HepG2 (cell line): ENCODE measurements around the gene DLX1. TPM values are rescaled to one million over a fixed set of nuclear protein-coding genes. Genes with fewer than 3 reads are reported as not detected.

Experiments used
- ATAC-seq: fragments of 200-7000 bp; cut with Tn5 transposase; 3 replicates; pipeline ENCODE4 v1.9.1; 2020; ENCODE audit warnings: mild to moderate bottlenecking, moderate library complexity
- BruUV-seq: library from RNA; stranded (reverse); fragments of 400-500 nt; replicated peaks from 2 replicates; lab custom pipeline; 2021; lab: Mats Ljungman, UMichigan
- CTCF ChIA-PET: fragments of 300-600 bp; formaldehyde crosslinking; extraction: SDS; loops from one replicate; lab custom pipeline; 2021; ENCODE audit warnings: low total read pairs, inconsistent platforms, low intra/inter-chr PET ratio; lab: Yijun Ruan, JAX
- POLR2A ChIA-PET: fragments of 350-600 bp; sonication (Branson Sonifier 250); formaldehyde crosslinking; loops from one replicate; lab custom pipeline; 2020; ENCODE audit warnings: antibody characterized with exemption, inconsistent platforms; lab: Yijun Ruan, JAX
- DNase-seq: peaks from one replicate; pipeline ENCODE4 v3.0.0-alpha.2; 2015; ENCODE audit warnings: low spot score
- FAIRE-seq: peaks from 3 replicates; lab custom pipeline; 2011; peaks lifted over from hg19 to GRCh38; lab: Jason Lieb, UNC
- H2AFZ ChIP-seq: one replicate; pipeline ENCODE4 v1.6.1; 2011; ENCODE audit warnings: low read length, inconsistent platforms
- H3K27ac ChIP-seq: fragments of 300-600 bp; 3 replicates; pipeline ENCODE4 v1.8.0; 2011; ENCODE audit warnings: mixed run types, mild to moderate bottlenecking, mixed read lengths, low read length, inconsistent platforms; ENCODE audit not compliant: insufficient read depth; ENCODE audit errors: extremely low read length
- H3K27me3 ChIP-seq, 2 experiments: fragments of 200-600 bp in 1 of 2; 2 replicates in 1 of 2; 3 replicates in 1 of 2; pipeline versions ENCODE4 v1.6.0 to v1.8.0; 2011; ENCODE audit warnings: low read length in 2 of 2, mild to moderate bottlenecking in 2 of 2, moderate library complexity in 2 of 2, inconsistent platforms in 1 of 2; ENCODE audit not compliant: insufficient read depth in 2 of 2, control insufficient read depth in 1 of 2
- H3K36me3 ChIP-seq, 2 experiments: fragments of 200-600 bp in 1 of 2; replicated peaks in 1 of 2; 2 replicates in 1 of 2; 3 replicates in 1 of 2; pipeline versions ENCODE4 v1.5.1 to v1.8.0; 2011; ENCODE audit warnings: low read length in 2 of 2, inconsistent platforms in 1 of 2; ENCODE audit not compliant: insufficient read depth in 2 of 2, control insufficient read depth in 1 of 2
- H3K4me1 ChIP-seq: 2 replicates; pipeline ENCODE4 v1.5.1; 2012; ENCODE audit warnings: low read length, inconsistent platforms; ENCODE audit not compliant: insufficient read depth
- H3K4me2 ChIP-seq: 2 replicates; pipeline ENCODE4 v1.6.0; 2011; ENCODE audit warnings: low read depth, low read length, inconsistent platforms
- H3K4me3 ChIP-seq, 3 experiments: fragments of 200-600 bp in 1 of 3; sonication (generic), shearing (Covaris generic) in 1 of 3; replicated peaks in 1 of 3; 2 replicates each; pipeline ENCODE4 v1.5.1; 2011 to 2016; ENCODE audit warnings: low read length in 3 of 3, inconsistent platforms in 2 of 3, low read depth in 2 of 3, mild to moderate bottlenecking in 2 of 3, control low read depth in 1 of 3, mixed read lengths in 1 of 3; ENCODE audit not compliant: insufficient read depth in 1 of 3
- H3K79me2 ChIP-seq: one replicate; pipeline ENCODE4 v1.6.1; 2011; ENCODE audit warnings: low read length, inconsistent platforms; ENCODE audit not compliant: insufficient read depth
- H3K9ac ChIP-seq: 2 replicates; pipeline ENCODE4 v1.6.0; 2011; ENCODE audit warnings: mild to moderate bottlenecking, low read depth, low read length, inconsistent platforms; ENCODE audit not compliant: insufficient read depth
- H3K9me3 ChIP-seq: 2 replicates; pipeline ENCODE4 v1.5.1; 2012; ENCODE audit warnings: mild to moderate bottlenecking, low read length
- H4K20me1 ChIP-seq: 2 replicates; pipeline ENCODE4 v1.6.0; 2011; ENCODE audit warnings: inconsistent platforms, mild to moderate bottlenecking, low read length, moderate library complexity; ENCODE audit not compliant: insufficient read depth
- HINFP ChIP-seq: sonication (generic); formaldehyde crosslinking; IDR thresholded peaks from 2 replicates; pipeline ENCODE4 v1.4.0; 2020; ENCODE audit warnings: low read depth, mild to moderate bottlenecking, missing genetic modification reagents
- MAX ChIP-seq: IDR thresholded peaks from 2 replicates; pipeline ENCODE4 v1.6.1; 2012; ENCODE audit warnings: inconsistent platforms
- MXD4 ChIP-seq: IDR thresholded peaks from 2 replicates; pipeline ENCODE4 v1.6.1; 2016; ENCODE audit warnings: mild to moderate bottlenecking, missing biosample characterization, missing genetic modification reagents
- MYC ChIP-seq: sonication (generic); formaldehyde crosslinking; IDR thresholded peaks from 2 replicates; pipeline ENCODE4 v1.9.0; 2021; ENCODE audit warnings: missing genetic modification reagents, borderline replicate concordance
- REXO4 ChIP-seq: sonication (generic); formaldehyde crosslinking; IDR thresholded peaks from 2 replicates; pipeline ENCODE4 v1.8.0; 2022; ENCODE audit warnings: missing genetic modification reagents, mild to moderate bottlenecking, borderline replicate concordance
- SOX13 ChIP-seq, 3 experiments: fragments of 450-650 bp in 1 of 3; sonication (generic) in 1 of 3; formaldehyde crosslinking in 1 of 3; IDR thresholded peaks in 2 of 3; conservative IDR thresholded peaks in 1 of 3; 2 replicates each; pipeline versions ENCODE4 v1.5.0 to v1.6.1; 2016 to 2020; ENCODE audit warnings: antibody characterized with exemption in 1 of 3, mild to moderate bottlenecking in 1 of 3, missing compliant biosample characterization in 1 of 3, missing genetic modification reagents in 1 of 3, moderate library complexity in 1 of 3
- TEAD3 ChIP-seq: optimal IDR thresholded peaks from 2 replicates; pipeline ENCODE3; 2016; ENCODE audit warnings: borderline replicate concordance
- ZFP36L2 ChIP-seq: sonication (generic); formaldehyde crosslinking; IDR thresholded peaks from 2 replicates; pipeline ENCODE4 v1.4.0; 2020; ENCODE audit warnings: missing genetic modification reagents
- ZFP37 ChIP-seq: sonication (generic); formaldehyde crosslinking; IDR thresholded peaks from 2 replicates; pipeline ENCODE4 v1.4.0; 2020; ENCODE audit warnings: missing genetic modification reagents, borderline replicate concordance
- ZIK1 ChIP-seq: sonication (generic); formaldehyde crosslinking; IDR thresholded peaks from 2 replicates; pipeline ENCODE4 v1.5.0; 2020; ENCODE audit warnings: mild to moderate bottlenecking, low read depth, missing genetic modification reagents, borderline replicate concordance
- ZNF274 ChIP-seq: sonication (generic); formaldehyde crosslinking; IDR thresholded peaks from 2 replicates; pipeline ENCODE4 v1.5.1; 2020; ENCODE audit warnings: mild to moderate bottlenecking, missing genetic modification reagents
- ZNF276 ChIP-seq: sonication (generic); formaldehyde crosslinking; IDR thresholded peaks from 2 replicates; pipeline ENCODE4 v1.4.0; 2020; ENCODE audit warnings: mild to moderate bottlenecking, low read depth, missing genetic modification reagents
- ZNF451 ChIP-seq: sonication (generic); formaldehyde crosslinking; IDR thresholded peaks from 2 replicates; pipeline ENCODE4 v1.5.0; 2020; ENCODE audit warnings: mild to moderate bottlenecking, missing genetic modification reagents
- WGBS: methylation state at CpG from one replicate; pipeline ENCODE4 v1.1.6; 2017; ENCODE audit warnings: low lambda C conversion rate; 5-methylcytosine and 5-hydroxymethylcytosine counted together
- in situ Hi-C: cut with HindIII; loops from 2 replicates; pipeline ENCODE4 v1.10.0; 2017; ENCODE audit warnings: low pct_unique_long_range_greater_than_20kb; ENCODE audit not compliant: extremely low pct_ligation_motif_present
- intact Hi-C: fragments of 100-400 bp; cut with micrococcal nuclease; formaldehyde crosslinking; loops from one replicate; pipeline ENCODE4 v1.10.0; 2022; ENCODE audit not compliant: unreplicated experiment
- polyA plus RNA-seq, 8 experiments: library from polyadenylated mRNA; depleted of rRNA in 3 of 8; stranded (reverse) in 7 of 8; unstranded in 1 of 8; fragments of >200 nt; fragmentation: Illumina TruSeq in 4 of 8; extraction: Trizol in 4 of 8; gene quantifications; 2 replicates each; pipeline versions ENCODE4 v1.2.1 to v1.2.3, GENCODE V29; 2011 to 2016; ENCODE audit warnings: low read depth in 4 of 8, missing spikeins in 1 of 8, mixed read lengths in 1 of 8; ENCODE audit not compliant: insufficient read depth in 1 of 8
- total RNA-seq, 5 experiments: library from RNA; depleted of rRNA; stranded (reverse); fragments of >200 nt; fragmentation: Illumina TruSeq; extraction: Trizol; gene quantifications; 2 replicates each; pipeline ENCODE4 v1.2.3, GENCODE V29; 2016; ENCODE audit warnings: low read depth in 1 of 5
- TF ChIP-seq, protein P1 (sequence below): sonication (generic); formaldehyde crosslinking; IDR thresholded peaks from 2 replicates; pipeline ENCODE4 v1.8.0; 2022; ENCODE audit warnings: low read depth, missing genetic modification reagents
- TF ChIP-seq, protein P2 (sequence below): sonication (generic); formaldehyde crosslinking; IDR thresholded peaks from 2 replicates; pipeline ENCODE4 v1.4.0; 2020; ENCODE audit warnings: mild to moderate bottlenecking, missing genetic modification reagents

Gene DLX1
- total and polyA plus RNA-seq, 2 of the 13 experiments (the other 11 are each of a cell fraction or from before 2014, with no cell fraction given): 0.18 to 0.86 TPM

- H4K20me1 ChIP-seq: no peaks in the 10 kb centered on the region
- no peak overlapping the region for H3K4me2 ChIP-seq
- intact Hi-C loops: no loop called here
- TF ChIP-seq ZFP37 (CRISPR knock-in tag): no peak
- TF ChIP-seq TEAD3 (CRISPR knock-in tag): no peak
- TF ChIP-seq MXD4: no peak
- TF ChIP-seq, protein P1, sequence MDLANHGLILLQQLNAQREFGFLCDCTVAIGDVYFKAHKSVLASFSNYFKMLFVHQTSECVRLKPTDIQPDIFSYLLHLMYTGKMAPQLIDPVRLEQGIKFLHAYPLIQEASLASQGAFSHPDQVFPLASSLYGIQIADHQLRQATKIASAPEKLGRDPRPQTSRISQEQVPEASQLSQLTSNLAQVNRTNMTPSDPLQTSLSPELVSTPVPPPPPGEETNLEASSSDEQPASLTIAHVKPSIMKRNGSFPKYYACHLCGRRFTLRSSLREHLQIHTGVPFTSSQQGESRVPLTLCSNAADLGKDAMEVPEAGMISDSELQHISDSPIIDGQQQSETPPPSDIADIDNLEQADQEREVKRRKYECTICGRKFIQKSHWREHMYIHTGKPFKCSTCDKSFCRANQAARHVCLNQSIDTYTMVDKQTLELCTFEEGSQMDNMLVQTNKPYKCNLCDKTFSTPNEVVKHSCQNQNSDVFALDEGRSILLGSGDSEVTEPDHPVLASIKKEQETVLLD: no peak
- TF ChIP-seq ZFP36L2 (CRISPR knock-in tag): no peak
- no peak for TF ChIP-seq REXO4 (CRISPR knock-in tag)
- TF ChIP-seq ZIK1 (CRISPR knock-in tag): no peak
- TF ChIP-seq HINFP (CRISPR knock-in tag): no peak
- no peak for TF ChIP-seq SOX13 (IDR thresholded peaks at IDR 0.05)
- no peak for TF ChIP-seq SOX13 (CRISPR knock-in tag; conservative IDR thresholded peaks at IDR 0.05 in 1 of 2, IDR thresholded peaks at IDR 0.05 in 1 of 2)
- TF ChIP-seq, protein P2, sequence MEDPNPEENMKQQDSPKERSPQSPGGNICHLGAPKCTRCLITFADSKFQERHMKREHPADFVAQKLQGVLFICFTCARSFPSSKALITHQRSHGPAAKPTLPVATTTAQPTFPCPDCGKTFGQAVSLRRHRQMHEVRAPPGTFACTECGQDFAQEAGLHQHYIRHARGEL (CRISPR knock-in tag): no peak
- TF ChIP-seq ZNF451: no peak
- no peak for TF ChIP-seq MYC
- no peak for TF ChIP-seq ZNF276 (CRISPR knock-in tag)
- no peak for TF ChIP-seq ZNF274 (CRISPR knock-in tag)
- no peak for TF ChIP-seq MAX
- H3K4me1 ChIP-seq: peaks cover 5% of the 10 kb centered on the region; the same call in 1 of the 2 replicates
- H3K27ac ChIP-seq: no peak overlapping the region
- H2AFZ ChIP-seq: no peak overlapping the region
- H3K27me3 ChIP-seq: no peaks in the 10 kb centered on the region
- POLR2A ChIA-PET: interaction anchor here (1.5 kb wide), 1 partner anchor 11 kb away, joined by 4 read pairs; no protein-coding TSS in a partner anchor
- FAIRE-seq (no peak), DNase-seq (no peak), ATAC-seq (no peak)
- CTCF ChIA-PET: no interaction called here
- no peaks in the 10 kb centered on the region for H3K79me2 ChIP-seq
- no peak overlapping the region for H3K4me3 ChIP-seq
- peaks cover 3 to 5% of the 10 kb centered on the region in 2 experiments; a peak in 4 of 5 replicates for H3K36me3 ChIP-seq
- 91% methylated on average over 9 of the region's 9 CpGs for WGBS
- no peaks in the 10 kb centered on the region for H3K9me3 ChIP-seq
- in situ Hi-C loops: no loop called here
- BruUV-seq: no TSS peak
- no peak overlapping the region for H3K9ac ChIP-seq
Measured at GRCh38 chr2:172063446-172063845, 21.9 kb upstream of the DLX1 start.
